Mesendoderm (in vitro differentiated cells): Measurements from ENCODE around the gene HBM.
A peak's percentile ranks its signal among the peaks of the same experiment; 100 is the strongest.
"Not testable (repeated sequence)": the region's sequence is repeated elsewhere in the genome, so short reads cannot be mapped to it uniquely, and the experiment has no call there.

Experiments used
- DNase-seq: peaks from one replicate; pipeline ENCODE4 v3.0.0; 2013
- H2AK5ac ChIP-seq: 2 replicates; pipeline ENCODE4 v1.6.1; 2013; ENCODE audit warnings: low read length, inconsistent platforms
- H2BK120ac ChIP-seq: 2 replicates; pipeline ENCODE4 v1.6.1; 2013; ENCODE audit warnings: low read depth, mild to moderate bottlenecking, low read length, moderate library complexity, mixed read lengths
- H2BK15ac ChIP-seq: replicated peaks from 2 replicates; pipeline ENCODE4 v1.6.1; 2013; ENCODE audit warnings: low read depth, mild to moderate bottlenecking, moderate library complexity
- H2BK5ac ChIP-seq: 2 replicates; pipeline ENCODE4 v1.6.1; 2013; ENCODE audit warnings: low read length, inconsistent platforms
- H3K18ac ChIP-seq: 2 replicates; pipeline ENCODE4 v1.6.1; 2013; ENCODE audit warnings: mild to moderate bottlenecking, low read length, mixed read lengths
- H3K23ac ChIP-seq: one replicate; pipeline ENCODE4 v1.6.1; 2013; ENCODE audit warnings: low read length
- H3K27ac ChIP-seq: 2 replicates; pipeline ENCODE4 v1.5.1; 2013; ENCODE audit warnings: low read depth, mild to moderate bottlenecking, inconsistent platforms, low read length, moderate library complexity
- H3K27me3 ChIP-seq: 2 replicates; pipeline ENCODE4 v1.6.1; 2013; ENCODE audit warnings: low read length, control low read depth, mild to moderate bottlenecking, inconsistent platforms; ENCODE audit not compliant: insufficient read depth, poor library complexity
- H3K36me3 ChIP-seq: 2 replicates; pipeline ENCODE4 v1.6.1; 2013; ENCODE audit warnings: low read length, inconsistent platforms; ENCODE audit not compliant: control insufficient read depth, insufficient read depth
- H3K4ac ChIP-seq: one replicate; pipeline ENCODE4 v1.6.1; 2013; ENCODE audit warnings: low read depth, mild to moderate bottlenecking, low read length, moderate library complexity
- H3K4me1 ChIP-seq: 2 replicates; pipeline ENCODE4 v1.6.1; 2013; ENCODE audit warnings: low read depth, low read length, inconsistent platforms; ENCODE audit not compliant: control insufficient read depth
- H3K4me2 ChIP-seq: 2 replicates; pipeline ENCODE4 v1.6.1; 2013; ENCODE audit warnings: low read length
- H3K4me3 ChIP-seq: 2 replicates; pipeline ENCODE4 v1.5.1; 2013; ENCODE audit warnings: mild to moderate bottlenecking, low read length
- H3K56ac ChIP-seq: one replicate; pipeline ENCODE4 v1.6.1; 2013; ENCODE audit warnings: low read length
- H3K79me1 ChIP-seq: 2 replicates; pipeline ENCODE4 v1.6.1; 2013; ENCODE audit warnings: low read length, inconsistent platforms
- H3K79me2 ChIP-seq: 2 replicates; pipeline ENCODE4 v1.6.1; 2013; ENCODE audit warnings: mild to moderate bottlenecking, low read length; ENCODE audit not compliant: control insufficient read depth, insufficient read depth
- H3K9ac ChIP-seq: 2 replicates; pipeline ENCODE4 v1.6.1; 2013; ENCODE audit warnings: low read length, inconsistent platforms
- H4K5ac ChIP-seq: one replicate; pipeline ENCODE4 v1.6.1; 2013; ENCODE audit warnings: low read length
- H4K8ac ChIP-seq: one replicate; pipeline ENCODE4 v1.6.1; 2013; ENCODE audit warnings: low read depth, mild to moderate bottlenecking, control low read depth, low read length, moderate library complexity
- WGBS: extraction: QIAGEN DNeasy Blood & Tissue Kit; methylation state at CpG from one replicate; pipeline ENCODE4 v1.1.7; 2013; ENCODE audit warnings: low lambda C conversion rate, missing lambda C conversion rate; ENCODE audit not compliant: insufficient coverage; ENCODE audit errors: extremely low coverage; 5-methylcytosine and 5-hydroxymethylcytosine counted together

The HBM gene

GRCh38 chr16:194516-194915, 28.7 kb downstream of the HBM start:
- no peak overlapping the region for H3K18ac ChIP-seq
- H3K4ac ChIP-seq = no peak overlapping the region
- H2BK15ac ChIP-seq = no peak overlapping the region
- no peak overlapping the region for H3K56ac ChIP-seq
- no peak overlapping the region for H2BK5ac ChIP-seq
- H3K23ac ChIP-seq = no peak overlapping the region
- no peaks in the 10 kb centered on the region for H3K79me2 ChIP-seq
- peaks cover 36% of the 10 kb centered on the region for H3K36me3 ChIP-seq
- H2AK5ac ChIP-seq = no peak overlapping the region
- no peak overlapping the region for H2BK120ac ChIP-seq
- peaks cover 14% of the 10 kb centered on the region for H3K79me1 ChIP-seq
- H3K27ac ChIP-seq = no peak overlapping the region
- H3K4me1 ChIP-seq = no peaks in the 10 kb centered on the region
- H3K9ac ChIP-seq = no peak overlapping the region
- DNase-seq = no peak
- H4K5ac ChIP-seq = no peak overlapping the region
- H4K8ac ChIP-seq = no peak overlapping the region
- H3K27me3 ChIP-seq = no peaks in the 10 kb centered on the region
- WGBS = no CpG with 5 or more reads among the region's 6 CpGs
- H3K4me2 ChIP-seq = no peak overlapping the region
- H3K4me3 ChIP-seq = no peak overlapping the region

- no peak overlapping the region for H2AK5ac ChIP-seq
- no peak overlapping the region for H2BK5ac ChIP-seq
- no peaks in the 10 kb centered on the region for H3K27me3 ChIP-seq
- H2BK15ac ChIP-seq = no peak overlapping the region
- H3K18ac ChIP-seq = no peak overlapping the region
- H3K23ac ChIP-seq = no peak overlapping the region
- no CpG with 5 or more reads among the region's 5 CpGs for WGBS
- no peak overlapping the region for H2BK120ac ChIP-seq
- H3K4me3 ChIP-seq = no peak overlapping the region
- H4K8ac ChIP-seq = peak overlapping the region; percentile 17
- H4K5ac ChIP-seq = no peak overlapping the region
- no peak overlapping the region for H3K4me2 ChIP-seq
- H3K27ac ChIP-seq = no peak overlapping the region
- H3K4ac ChIP-seq = no peak overlapping the region
- DNase-seq = peak; percentile 74
- no peak overlapping the region for H3K56ac ChIP-seq
- peaks cover 9% of the 10 kb centered on the region for H3K79me1 ChIP-seq
- H3K79me2 ChIP-seq = peaks cover 2% of the 10 kb centered on the region
- H3K4me1 ChIP-seq = no peaks in the 10 kb centered on the region
- peaks cover 26% of the 10 kb centered on the region for H3K36me3 ChIP-seq
- H3K9ac ChIP-seq = no peak overlapping the region
Observed at GRCh38 chr16:200388-200787, 34.6 kb downstream of the HBM start.

- Histone ChIP-seq H3K4me2 (no peak overlapping the region), H2BK5ac (no peak overlapping the region), H3K56ac (no peak overlapping the region), H3K79me2 (peaks cover 2% of the 10 kb centered on the region), H3K27ac (no peak overlapping the region), H2BK120ac (no peak overlapping the region), H3K27me3 (no peaks in the 10 kb centered on the region), H2AK5ac (no peak overlapping the region), H4K8ac (no peak overlapping the region), H3K9ac (no peak overlapping the region), H3K79me1 (peaks cover 10% of the 10 kb centered on the region), H3K4me1 (no peaks in the 10 kb centered on the region), H3K4ac (no peak overlapping the region), H3K18ac (no peak overlapping the region), H3K4me3 (no peak overlapping the region), H2BK15ac (no peak overlapping the region), H3K36me3 (peaks cover 28% of the 10 kb centered on the region), H3K23ac (no peak overlapping the region), H4K5ac (no peak overlapping the region)
- no CpG with 5 or more reads among the region's 4 CpGs for WGBS
- DNase-seq = no peak
Observed at GRCh38 chr16:203246-203645, 37.5 kb downstream of the HBM start.

GRCh38 chr16:204046-204445, 38.3 kb downstream of the HBM start:
- not testable (repeated sequence) for H3K4me1 ChIP-seq, H3K79me2 ChIP-seq, H4K8ac ChIP-seq, H2BK120ac ChIP-seq, H2BK5ac ChIP-seq, H3K4me2 ChIP-seq, H3K9ac ChIP-seq, H3K79me1 ChIP-seq, H2AK5ac ChIP-seq, H4K5ac ChIP-seq, DNase-seq, H3K18ac ChIP-seq, H3K4me3 ChIP-seq, H2BK15ac ChIP-seq, H3K56ac ChIP-seq, H3K4ac ChIP-seq, H3K27ac ChIP-seq, H3K27me3 ChIP-seq, H3K23ac ChIP-seq
- peaks cover 24% of the 10 kb centered on the region for H3K36me3 ChIP-seq
- WGBS = no CpG with 5 or more reads among the region's 9 CpGs

- Histone ChIP-seq H3K36me3 (peaks cover 18% of the 10 kb centered on the region), H3K79me1 (peaks cover 15% of the 10 kb centered on the region)
- not testable (repeated sequence) for DNase-seq
Observed at GRCh38 chr16:209359-209758, 43.6 kb downstream of the HBM start.

GRCh38 chr16:211631-212180, 45.9 kb downstream of the HBM start:
- not testable (repeated sequence) for H3K9ac ChIP-seq, H3K4ac ChIP-seq, H2AK5ac ChIP-seq, H2BK120ac ChIP-seq, H3K27ac ChIP-seq, H4K5ac ChIP-seq, H2BK15ac ChIP-seq, H3K56ac ChIP-seq, H3K4me3 ChIP-seq, H3K18ac ChIP-seq, H3K4me1 ChIP-seq, H3K79me1 ChIP-seq, H3K4me2 ChIP-seq, DNase-seq, H3K36me3 ChIP-seq, H2BK5ac ChIP-seq, H3K23ac ChIP-seq, H3K27me3 ChIP-seq, H4K8ac ChIP-seq
- WGBS = no CpG with 5 or more reads among the region's 14 CpGs
- peaks cover 27% of the 10 kb centered on the region for H3K79me2 ChIP-seq

More at GRCh38 chr16:209359-209758, 43.6 kb downstream of the HBM start:
- peaks cover 25% of the 10 kb centered on the region for H3K79me2 ChIP-seq
- H3K18ac ChIP-seq, H3K9ac ChIP-seq, H3K4me2 ChIP-seq, H2BK15ac ChIP-seq, H3K27ac ChIP-seq, H3K27me3 ChIP-seq, H4K8ac ChIP-seq, H3K56ac ChIP-seq, H3K4me3 ChIP-seq, H2AK5ac ChIP-seq, H3K4ac ChIP-seq, H3K4me1 ChIP-seq, H2BK120ac ChIP-seq, H3K23ac ChIP-seq, H2BK5ac ChIP-seq, H4K5ac ChIP-seq: not testable (repeated sequence)
- WGBS = no CpG with 5 or more reads among the region's 4 CpGs
